Spleen (tissue), 11 donors: ENCODE measurements around the gene AKAP13. TPM values are rescaled to one million over a fixed set of nuclear protein-coding genes. Genes with fewer than 3 reads are reported as not detected.

Experiments
- DNase-seq: peaks from one replicate; pipeline ENCODE4 v3.0.0-alpha.2; 2020
- H3K27ac ChIP-seq, 8 donors: fragments of 200-600 bp; sonication (generic) in 7 of 8; 1 replicate in 4 of 8; 2 replicates in 4 of 8; pipeline versions ENCODE4 v1.5.0 to v1.8.0; 2016 to 2021; ENCODE audit warnings: inconsistent platforms in 4 of 8, mild to moderate bottlenecking in 4 of 8, moderate library complexity in 1 of 8
- H3K27me3 ChIP-seq, 7 donors: fragments of 200-600 bp; sonication (generic) in 6 of 7; replicated peaks in 1 of 7; 1 replicate in 4 of 7; 2 replicates in 3 of 7; pipeline versions ENCODE4 v1.5.0 to v1.8.0; 2016 to 2021; ENCODE audit warnings: inconsistent platforms in 3 of 7, mild to moderate bottlenecking in 1 of 7
- H3K36me3 ChIP-seq, 6 donors: fragments of 200-600 bp; sonication (generic) in 5 of 6; 1 replicate in 4 of 6; 2 replicates in 2 of 6; pipeline versions ENCODE4 v1.5.0 to v1.8.0; 2016 to 2021; ENCODE audit warnings: inconsistent platforms in 2 of 6
- H3K4me1 ChIP-seq, 6 donors: fragments of 200-600 bp; sonication (generic) in 5 of 6; 1 replicate in 3 of 6; 2 replicates in 3 of 6; pipeline versions ENCODE4 v1.5.0 to v1.8.0; 2016 to 2021; ENCODE audit warnings: inconsistent platforms in 3 of 6
- H3K4me3 ChIP-seq, 8 donors: fragments of 200-600 bp; sonication (generic) in 7 of 8; 1 replicate in 4 of 8; 2 replicates in 4 of 8; pipeline versions ENCODE4 v1.5.0 to v1.8.0; 2016 to 2021; ENCODE audit warnings: inconsistent platforms in 4 of 8, mild to moderate bottlenecking in 4 of 8, moderate library complexity in 2 of 8
- H3K9me3 ChIP-seq, 8 donors: fragments of 200-600 bp; sonication (generic) in 7 of 8; 1 replicate in 4 of 8; 2 replicates in 4 of 8; pipeline versions ENCODE4 v1.5.0 to v1.8.0; 2016 to 2021; ENCODE audit warnings: inconsistent platforms in 4 of 8
- POLR2A ChIP-seq, 3 donors: fragments of 450-650 bp; IDR thresholded peaks; one replicate each; pipeline ENCODE4 v1.5.1; 2017; ENCODE audit warnings: antibody characterized with exemption in 3 of 3, mild to moderate bottlenecking in 1 of 3
- POLR2AphosphoS5 ChIP-seq, 3 donors: sonication (generic); formaldehyde crosslinking; IDR thresholded peaks; one replicate each; pipeline ENCODE4 v1.5.1; 2017; ENCODE audit warnings: antibody characterized with exemption in 3 of 3
- WGBS, 5 donors: extraction: QIAGEN DNeasy Blood & Tissue Kit in 3 of 5; methylation state at CpG; one replicate each; pipeline versions ENCODE4 v1.1.5 to v1.1.7; 2013 to 2018; 5-methylcytosine and 5-hydroxymethylcytosine counted together
- intact Hi-C: fragments of 100-400 bp; cut with DNase I; formaldehyde crosslinking; loops from one replicate; pipeline ENCODE4 v1.15.0; 2023; ENCODE audit warnings: low total_unique reads
- polyA plus RNA-seq, 3 donors: library from polyadenylated mRNA; stranded (reverse); fragments of 200-250 nt; gene quantifications; one replicate each; pipeline ENCODE4 v1.2.1, GENCODE V29; 2013
- total RNA-seq, 7 donors: library from RNA; depleted of rRNA in 3 of 7; stranded (reverse); fragments of >200 nt in 3 of 7; fragmentation: NEBNext Ultra II Directional in 4 of 7; extraction: Animal tissue kit (Norgen Biotek cat#: 25700) in 4 of 7; gene quantifications; one replicate each; pipeline versions ENCODE4 v1.1.0 to v1.2.1, GENCODE V29; 2016 to 2021
- TF ChIP-seq, protein P1 (sequence below), 11 experiments: fragments of 200-600 bp in 7 of 11; fragments of 450-650 bp in 4 of 11; sonication (generic) in 4 of 11; IDR thresholded peaks in 8 of 11; conservative IDR thresholded peaks in 3 of 11; 1 replicate in 7 of 11; 2 replicates in 4 of 11; pipeline versions ENCODE4 v1.4.0 to v1.8.0; 2016 to 2021; ENCODE audit warnings: antibody characterized with exemption in 11 of 11, inconsistent platforms in 4 of 11, mild to moderate bottlenecking in 1 of 11
- donor health status: healthy with polysubstance abuse.
- donor health status: DM: no; HTN: no; CAD: no; lungs with moderate emphysema.
- donor health status: DM: no; HTN: no; CAD: no.
- donor health status: Bipolar disorder and iron deficiency.
- donor health status: healthy.
- donor health status: DM: no; HTN: no; CAD: no.
- donor health status: DM: yes; HTN: yes; CAD: no.

The AKAP13 gene
- total and polyA plus RNA-seq, 10 donors = 35.4 to 413 (median 260) TPM

GRCh38 chr15:85777250-85778106 lies 397.1 kb downstream of the AKAP13 start:
- Histone ChIP-seq H3K27me3 (no peaks in the 10 kb centered on the region), H3K9me3 (no peaks in the 10 kb centered on the region), H3K4me3 (no peak overlapping the region), H3K4me1 (peaks cover 0 to 12% (median 0%) of the 10 kb centered on the region in 6 donors), H3K36me3 (no peaks in the 10 kb centered on the region), H3K27ac (no peak overlapping the region)
- no peak for DNase-seq
- intact Hi-C loops = no loop called here
- TF ChIP-seq POLR2AphosphoS5 (IDR thresholded peaks at IDR 0.05) (no peak), POLR2A (IDR thresholded peaks at IDR 0.05) (no peak)
- TF ChIP-seq, protein P1, sequence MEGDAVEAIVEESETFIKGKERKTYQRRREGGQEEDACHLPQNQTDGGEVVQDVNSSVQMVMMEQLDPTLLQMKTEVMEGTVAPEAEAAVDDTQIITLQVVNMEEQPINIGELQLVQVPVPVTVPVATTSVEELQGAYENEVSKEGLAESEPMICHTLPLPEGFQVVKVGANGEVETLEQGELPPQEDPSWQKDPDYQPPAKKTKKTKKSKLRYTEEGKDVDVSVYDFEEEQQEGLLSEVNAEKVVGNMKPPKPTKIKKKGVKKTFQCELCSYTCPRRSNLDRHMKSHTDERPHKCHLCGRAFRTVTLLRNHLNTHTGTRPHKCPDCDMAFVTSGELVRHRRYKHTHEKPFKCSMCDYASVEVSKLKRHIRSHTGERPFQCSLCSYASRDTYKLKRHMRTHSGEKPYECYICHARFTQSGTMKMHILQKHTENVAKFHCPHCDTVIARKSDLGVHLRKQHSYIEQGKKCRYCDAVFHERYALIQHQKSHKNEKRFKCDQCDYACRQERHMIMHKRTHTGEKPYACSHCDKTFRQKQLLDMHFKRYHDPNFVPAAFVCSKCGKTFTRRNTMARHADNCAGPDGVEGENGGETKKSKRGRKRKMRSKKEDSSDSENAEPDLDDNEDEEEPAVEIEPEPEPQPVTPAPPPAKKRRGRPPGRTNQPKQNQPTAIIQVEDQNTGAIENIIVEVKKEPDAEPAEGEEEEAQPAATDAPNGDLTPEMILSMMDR (IDR thresholded peaks at IDR 0.05 in 8 of 11, conservative IDR thresholded peaks at IDR 0.05 in 3 of 11) = no peak
- WGBS, 5 donors = 91 to 95% (median 93%) methylated on average over 14 to 18 of the region's 18 CpGs

DNA sequence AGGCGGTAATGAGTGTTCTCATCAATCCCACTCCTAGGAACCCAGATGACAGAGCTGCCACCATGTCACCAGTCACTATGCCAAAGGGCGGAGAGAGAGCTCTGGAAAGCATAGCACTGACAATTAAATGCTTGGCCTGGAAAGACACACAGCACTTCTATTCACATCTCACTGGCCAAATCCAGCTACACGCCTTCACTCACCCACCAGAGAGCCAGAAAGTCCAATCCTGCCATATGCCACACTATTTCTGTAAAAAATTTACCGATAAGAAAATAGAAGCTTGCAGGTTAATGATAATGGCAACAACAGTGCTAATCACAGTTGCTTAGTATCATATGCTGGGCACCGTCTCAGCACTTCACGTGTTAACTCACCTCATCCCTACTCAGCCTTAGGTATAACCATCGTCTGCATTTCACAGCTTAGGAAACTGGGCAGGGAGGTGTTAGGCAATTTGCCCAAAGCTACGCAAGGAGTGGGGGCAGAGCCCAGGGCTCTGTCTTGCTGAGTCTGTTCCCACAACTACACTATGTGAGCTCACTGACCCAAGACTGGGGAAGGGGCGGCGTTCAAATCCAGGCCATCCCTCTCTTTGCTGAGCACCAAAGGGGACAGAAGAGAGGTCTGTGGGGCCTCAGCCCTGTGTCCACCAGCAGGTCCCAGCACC lies 397.8 kb downstream of the AKAP13 start:
- WGBS, 5 donors = 76 to 86% (median 86%) methylated on average over 10 of the region's 10 CpGs

GRCh38 chr15:85779249-85779648 lies 398.8 kb downstream of the AKAP13 start:
- TF ChIP-seq POLR2A (IDR thresholded peaks at IDR 0.05) (no peak), POLR2AphosphoS5 (IDR thresholded peaks at IDR 0.05) (no peak)
- TF ChIP-seq, protein P1 (IDR thresholded peaks at IDR 0.05 in 8 of 11, conservative IDR thresholded peaks at IDR 0.05 in 3 of 11) = no peak
- 84 to 97% (median 96%) methylated on average over 1 of the region's 1 CpG for WGBS, 5 donors
- DNase-seq = no peak

More for the DNA sequence above, 397.8 kb downstream of the AKAP13 start:
- no peak for DNase-seq
- Histone ChIP-seq H3K4me1 (peaks cover 0 to 11% (median 0%) of the 10 kb centered on the region in 6 donors), H3K27me3 (no peaks in the 10 kb centered on the region), H3K9me3 (no peaks in the 10 kb centered on the region), H3K36me3 (no peaks in the 10 kb centered on the region), H3K27ac (no peak overlapping the region), H3K4me3 (no peak overlapping the region)
- intact Hi-C loops = no loop called here
- TF ChIP-seq POLR2AphosphoS5 (IDR thresholded peaks at IDR 0.05) (no peak), POLR2A (IDR thresholded peaks at IDR 0.05) (no peak)
- TF ChIP-seq, protein P1 (IDR thresholded peaks at IDR 0.05 in 8 of 11, conservative IDR thresholded peaks at IDR 0.05 in 3 of 11) = no peak

More at GRCh38 chr15:85779249-85779648, 398.8 kb downstream of the AKAP13 start:
- no peak overlapping the region for H3K27ac ChIP-seq
- intact Hi-C loops = no loop called here
- H3K27me3 ChIP-seq = no peaks in the 10 kb centered on the region
- peaks cover 0 to 11% (median 0%) of the 10 kb centered on the region in 6 donors for H3K4me1 ChIP-seq
- no peaks in the 10 kb centered on the region for H3K9me3 ChIP-seq
- no peaks in the 10 kb centered on the region for H3K36me3 ChIP-seq
- no peak overlapping the region for H3K4me3 ChIP-seq
